Fibroblast of pulmonary artery (primary cell): ENCODE measurements around the gene PSMD6.

Source experiments
- DNase-seq: peaks from one replicate; pipeline ENCODE4 v3.0.0-alpha.2; 2010; ENCODE audit warnings: low read depth
- H3K4me3 ChIP-seq: replicated peaks from 2 replicates; pipeline ENCODE4 v1.5.1; 2011; ENCODE audit warnings: low read depth, mild to moderate bottlenecking, control low read depth, low read length, moderate library complexity
- CTCF ChIP-seq: IDR thresholded peaks from 2 replicates; pipeline ENCODE4 v1.5.1; 2011; ENCODE audit warnings: mild to moderate bottlenecking, control low read depth, low read length, inconsistent platforms; ENCODE audit errors: missing control alignments

The PSMD6 gene

GRCh38 chr3:64055076-64055475 lies 31.8 kb upstream of the PSMD6 start:
- H3K4me3 ChIP-seq = no peak overlapping the region
- DNase-seq = no peak
- TF ChIP-seq CTCF = no peak

- no peak overlapping the region for H3K4me3 ChIP-seq
- no peak for TF ChIP-seq CTCF
- DNase-seq = no peak
Observed at GRCh38 chr3:64054488-64054887, 31.2 kb upstream of the PSMD6 start.

- no peak overlapping the region for H3K4me3 ChIP-seq
- no peak for DNase-seq
- no peak for TF ChIP-seq CTCF
Observed at GRCh38 chr3:64053581-64053980, 30.3 kb upstream of the PSMD6 start.

- DNase-seq = no peak
- TF ChIP-seq CTCF = no peak
- no peak overlapping the region for H3K4me3 ChIP-seq
Observed at GRCh38 chr3:64053117-64053516, 29.8 kb upstream of the PSMD6 start.

GRCh38 chr3:64049832-64050231 lies 26.5 kb upstream of the PSMD6 start:
- no peak overlapping the region for H3K4me3 ChIP-seq
- TF ChIP-seq CTCF = no peak
- no peak for DNase-seq

DNA sequence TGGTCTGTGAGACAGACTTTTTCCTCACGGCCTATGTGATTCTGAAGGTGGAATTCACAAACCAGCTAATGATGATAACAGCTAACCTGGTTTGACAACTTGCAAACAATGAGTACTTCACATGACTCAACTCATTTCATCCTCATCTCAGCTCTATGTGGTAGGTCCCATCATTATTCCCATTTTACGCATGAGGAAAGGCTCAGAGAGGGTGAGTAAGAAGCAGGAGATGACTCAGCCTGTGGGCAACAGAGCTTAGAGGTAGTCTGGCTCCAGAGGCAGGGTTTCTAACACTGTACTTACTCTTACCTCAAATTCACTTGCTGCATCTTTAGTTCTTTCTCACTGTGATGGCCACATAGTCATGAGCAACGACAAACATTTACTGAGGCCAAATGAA lies 25.8 kb upstream of the PSMD6 start:
- TF ChIP-seq CTCF = no peak

GRCh38 chr3:64048631-64049061 lies 25.4 kb upstream of the PSMD6 start:
- DNase-seq = peak; percentile 41
- TF ChIP-seq CTCF = no peak
- H3K4me3 ChIP-seq = no peak overlapping the region

More for the DNA sequence above, 25.8 kb upstream of the PSMD6 start:
- no peak overlapping the region for H3K4me3 ChIP-seq
- peak; percentile 29 for DNase-seq
